Hepatocyte (in vitro differentiated cells): ENCODE results near the gene ANGPT4. TPM values are rescaled to one million over a fixed set of nuclear protein-coding genes. Genes with fewer than 3 reads are reported as not detected.
"Not testable (repeated sequence)": the region's sequence is repeated elsewhere in the genome, so short reads cannot be mapped to it uniquely, and the experiment has no call there.

Experiments
- DNase-seq: peaks from one replicate; pipeline ENCODE4 v3.0.0-alpha.2; 2016; ENCODE audit warnings: low spot score
- H2AFZ ChIP-seq: fragments of 200-600 bp; sonication (generic); 2 replicates; pipeline ENCODE4 v1.6.0; 2016; ENCODE audit warnings: antibody characterized with exemption, mild to moderate bottlenecking
- H3K27ac ChIP-seq: fragments of 200-600 bp; sonication (generic); 2 replicates; pipeline ENCODE4 v1.5.1; 2016; ENCODE audit warnings: mild to moderate bottlenecking
- H3K27me3 ChIP-seq: fragments of 200-600 bp; sonication (generic); 2 replicates; pipeline ENCODE4 v1.6.1; 2016
- H3K36me3 ChIP-seq: fragments of 200-600 bp; sonication (generic); replicated peaks from 2 replicates; pipeline ENCODE4 v1.5.1; 2016; ENCODE audit warnings: low read depth; ENCODE audit not compliant: insufficient read depth
- H3K4me1 ChIP-seq: fragments of 200-600 bp; sonication (generic); 2 replicates; pipeline ENCODE4 v1.5.1; 2016; ENCODE audit warnings: mild to moderate bottlenecking, moderate library complexity; ENCODE audit not compliant: insufficient read depth
- H3K4me2 ChIP-seq: fragments of 200-600 bp; sonication (generic); 2 replicates; pipeline ENCODE4 v1.6.0; 2016
- H3K4me3 ChIP-seq: fragments of 200-600 bp; sonication (generic); 2 replicates; pipeline ENCODE4 v1.5.1; 2016; ENCODE audit warnings: mild to moderate bottlenecking
- H3K79me2 ChIP-seq: fragments of 200-600 bp; sonication (generic); 2 replicates; pipeline ENCODE4 v1.6.0; 2017; ENCODE audit warnings: mild to moderate bottlenecking
- H3K9me2 ChIP-seq: fragments of 200-600 bp; sonication (generic); replicated peaks from 2 replicates; pipeline ENCODE4 v1.6.0; 2017; ENCODE audit warnings: mild to moderate bottlenecking; ENCODE audit not compliant: insufficient read depth
- H3K9me3 ChIP-seq: fragments of 200-600 bp; sonication (generic); 2 replicates; pipeline ENCODE4 v1.5.1; 2016; ENCODE audit warnings: low read depth, mild to moderate bottlenecking
- H4K20me1 ChIP-seq: fragments of 200-600 bp; sonication (generic); 2 replicates; pipeline ENCODE4 v1.6.0; 2016; ENCODE audit warnings: mild to moderate bottlenecking; ENCODE audit not compliant: insufficient read depth, poor library complexity, severe bottlenecking
- EZH2 ChIP-seq: fragments of 200-600 bp; sonication (generic); IDR thresholded peaks from 2 replicates; pipeline ENCODE4 v1.6.1; 2016; ENCODE audit warnings: antibody characterized with exemption, mild to moderate bottlenecking, borderline replicate concordance
- EZH2phosphoT487 ChIP-seq: fragments of 200-600 bp; sonication (generic); IDR thresholded peaks from one replicate; pipeline ENCODE4 v1.6.1; 2018; ENCODE audit warnings: antibody characterized with exemption, mild to moderate bottlenecking, low read depth, moderate library complexity; ENCODE audit not compliant: unreplicated experiment, severe bottlenecking
- WGBS: methylation state at CpG from one replicate; pipeline ENCODE4 v1.1.6; 2016; ENCODE audit warnings: low lambda C conversion rate; ENCODE audit errors: missing lambda C conversion rate; 5-methylcytosine and 5-hydroxymethylcytosine counted together
- polyA plus RNA-seq: library from polyadenylated mRNA; unstranded; fragments of >200 nt; fragmentation: Nextera tagmentation; extraction: Ambion mirVana; gene quantifications from 2 replicates; pipeline ENCODE4 v1.2.1, GENCODE V29; 2016
- total RNA-seq: library from RNA; depleted of rRNA; stranded (reverse); fragments of >200 nt; gene quantifications from 2 replicates; pipeline ENCODE4 v1.2.3, GENCODE V29; 2014
- TF ChIP-seq, protein P1 (sequence below): fragments of 200-600 bp; sonication (generic); IDR thresholded peaks from 2 replicates; pipeline ENCODE4 v1.5.1; 2016; ENCODE audit warnings: antibody characterized with exemption, mild to moderate bottlenecking; ENCODE audit not compliant: poor library complexity

ANGPT4 gene
- total and polyA plus RNA-seq, 2 experiments from 2014 or later = not detected

DNA sequence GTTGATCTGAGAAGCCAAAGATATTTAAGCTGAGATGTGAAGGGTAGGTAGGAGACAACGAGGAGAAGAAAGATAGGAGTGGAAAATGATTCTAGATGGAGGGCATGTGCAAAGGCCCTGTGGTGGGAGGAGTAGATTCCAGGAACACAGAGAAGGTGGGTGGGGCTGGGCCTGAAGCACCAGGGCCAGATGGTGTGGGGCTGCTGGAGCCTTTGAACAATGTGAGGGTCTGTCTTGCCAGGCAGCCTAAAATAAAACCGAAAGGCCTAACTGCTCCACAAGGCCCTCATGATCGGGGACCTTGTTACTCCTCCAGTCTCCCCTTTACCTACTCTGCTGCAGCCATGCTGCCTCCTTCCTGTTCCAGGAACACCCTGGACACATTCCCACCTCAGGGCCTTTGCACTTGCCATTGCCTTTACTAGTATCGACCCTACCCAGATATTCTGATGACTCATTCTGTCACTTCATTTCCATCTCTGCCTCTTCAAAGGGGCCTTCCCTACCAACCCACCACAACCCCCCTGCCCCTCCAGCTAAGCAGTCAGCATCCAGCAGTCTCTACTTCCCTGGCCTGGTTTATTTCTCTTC is 62.6 kb downstream of the ANGPT4 start:
- no peaks in the 10 kb centered on the region for H3K9me2 ChIP-seq
- no peaks in the 10 kb centered on the region for H3K9me3 ChIP-seq
- WGBS = 92% methylated on average over 4 of the region's 4 CpGs
- no peaks in the 10 kb centered on the region for H3K27me3 ChIP-seq
- no peak overlapping the region for H3K27ac ChIP-seq
- no peak for DNase-seq
- H3K36me3 ChIP-seq = no peaks in the 10 kb centered on the region
- no peaks in the 10 kb centered on the region for H4K20me1 ChIP-seq
- H3K4me2 ChIP-seq = no peak overlapping the region
- no peaks in the 10 kb centered on the region for H3K79me2 ChIP-seq
- H3K4me3 ChIP-seq = no peak overlapping the region
- no peak for TF ChIP-seq EZH2
- no peak for TF ChIP-seq EZH2phosphoT487
- TF ChIP-seq, protein P1, sequence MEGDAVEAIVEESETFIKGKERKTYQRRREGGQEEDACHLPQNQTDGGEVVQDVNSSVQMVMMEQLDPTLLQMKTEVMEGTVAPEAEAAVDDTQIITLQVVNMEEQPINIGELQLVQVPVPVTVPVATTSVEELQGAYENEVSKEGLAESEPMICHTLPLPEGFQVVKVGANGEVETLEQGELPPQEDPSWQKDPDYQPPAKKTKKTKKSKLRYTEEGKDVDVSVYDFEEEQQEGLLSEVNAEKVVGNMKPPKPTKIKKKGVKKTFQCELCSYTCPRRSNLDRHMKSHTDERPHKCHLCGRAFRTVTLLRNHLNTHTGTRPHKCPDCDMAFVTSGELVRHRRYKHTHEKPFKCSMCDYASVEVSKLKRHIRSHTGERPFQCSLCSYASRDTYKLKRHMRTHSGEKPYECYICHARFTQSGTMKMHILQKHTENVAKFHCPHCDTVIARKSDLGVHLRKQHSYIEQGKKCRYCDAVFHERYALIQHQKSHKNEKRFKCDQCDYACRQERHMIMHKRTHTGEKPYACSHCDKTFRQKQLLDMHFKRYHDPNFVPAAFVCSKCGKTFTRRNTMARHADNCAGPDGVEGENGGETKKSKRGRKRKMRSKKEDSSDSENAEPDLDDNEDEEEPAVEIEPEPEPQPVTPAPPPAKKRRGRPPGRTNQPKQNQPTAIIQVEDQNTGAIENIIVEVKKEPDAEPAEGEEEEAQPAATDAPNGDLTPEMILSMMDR = no peak
- H3K4me1 ChIP-seq = no peaks in the 10 kb centered on the region
- no peak overlapping the region for H2AFZ ChIP-seq

GRCh38 chr20:848731-849130 is 67.4 kb downstream of the ANGPT4 start:
- not testable (repeated sequence) for H3K9me3 ChIP-seq, H3K27ac ChIP-seq, H3K9me2 ChIP-seq, H3K4me1 ChIP-seq, H3K36me3 ChIP-seq, H2AFZ ChIP-seq, H4K20me1 ChIP-seq, H3K79me2 ChIP-seq, H3K4me3 ChIP-seq, H3K27me3 ChIP-seq, H3K4me2 ChIP-seq, DNase-seq
- 94% methylated on average over 8 of the region's 8 CpGs for WGBS

DNA sequence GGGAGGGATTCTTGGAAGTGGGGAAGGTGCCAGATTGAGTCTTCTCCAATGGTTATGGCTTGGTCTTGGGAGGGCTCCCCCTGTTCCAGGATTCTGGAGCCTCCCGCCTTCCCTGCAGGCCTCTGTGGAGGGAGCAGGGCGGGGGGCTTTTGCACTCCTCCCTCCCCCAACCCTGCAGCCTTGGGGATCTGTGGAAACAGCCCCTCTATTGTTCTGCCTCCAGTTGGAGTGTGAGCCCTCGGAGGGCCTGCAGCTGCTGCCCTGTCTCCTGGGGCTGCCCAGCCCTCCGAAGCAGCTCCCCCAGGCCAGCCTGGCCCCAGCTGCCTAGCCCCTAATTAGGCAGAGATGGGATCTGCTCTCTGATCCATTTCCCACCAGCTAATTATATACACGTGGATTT is 67.9 kb downstream of the ANGPT4 start:
- no peaks in the 10 kb centered on the region for H4K20me1 ChIP-seq
- H2AFZ ChIP-seq = no peak overlapping the region
- no peaks in the 10 kb centered on the region for H3K36me3 ChIP-seq
- H3K79me2 ChIP-seq = no peaks in the 10 kb centered on the region
- no peak overlapping the region for H3K4me3 ChIP-seq
- WGBS = 90% methylated on average over 5 of the region's 5 CpGs
- no peaks in the 10 kb centered on the region for H3K9me3 ChIP-seq
- TF ChIP-seq, protein P1 = no peak
- TF ChIP-seq EZH2 = no peak
- TF ChIP-seq EZH2phosphoT487 = no peak
- no peaks in the 10 kb centered on the region for H3K4me1 ChIP-seq
- no peak overlapping the region for H3K4me2 ChIP-seq
- H3K9me2 ChIP-seq = no peaks in the 10 kb centered on the region
- no peak overlapping the region for H3K27ac ChIP-seq
- DNase-seq = no peak
- H3K27me3 ChIP-seq = no peaks in the 10 kb centered on the region

DNA sequence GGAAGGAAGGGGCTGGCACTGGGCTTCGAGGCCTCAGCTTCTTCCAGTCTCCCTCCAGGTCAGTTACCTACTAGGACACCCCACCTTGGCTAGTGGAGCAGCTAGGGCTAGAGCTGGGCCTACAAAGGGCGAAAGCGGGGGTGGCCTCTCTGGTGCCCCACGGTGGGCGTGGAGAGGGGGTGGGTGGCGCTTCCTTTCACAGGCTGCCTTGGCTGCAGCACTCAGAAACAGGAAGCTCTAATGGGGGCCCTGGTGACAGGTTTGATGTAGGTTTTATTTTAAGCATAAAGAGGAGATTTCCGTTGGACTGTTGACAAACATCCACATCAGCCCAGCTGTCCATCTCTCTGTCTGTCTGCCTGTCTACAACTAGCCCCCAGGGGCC is 69.2 kb downstream of the ANGPT4 start:
- TF ChIP-seq EZH2 (no peak), EZH2phosphoT487 (no peak)
- TF ChIP-seq, protein P1 = no peak
- Histone ChIP-seq H3K27me3 (no peaks in the 10 kb centered on the region), H3K27ac (no peak overlapping the region), H3K36me3 (no peaks in the 10 kb centered on the region), H3K4me3 (no peak overlapping the region), H4K20me1 (no peaks in the 10 kb centered on the region), H2AFZ (no peak overlapping the region), H3K4me1 (no peaks in the 10 kb centered on the region), H3K4me2 (no peak overlapping the region), H3K9me2 (no peaks in the 10 kb centered on the region), H3K9me3 (no peaks in the 10 kb centered on the region), H3K79me2 (no peaks in the 10 kb centered on the region)
- WGBS = 86% methylated on average over 7 of the region's 7 CpGs
- DNase-seq = no peak
